Heart left ventricle (tissue), 16 donors: ENCODE results near the gene ECEL1. TPM values are rescaled to one million over a fixed set of nuclear protein-coding genes. Genes with fewer than 3 reads are reported as not detected.

Source experiments
- ATAC-seq, 4 donors: fragments of 200-7000 bp; cut with Tn5 transposase; one replicate each; pipeline ENCODE4 v1.9.1; 2020 to 2022; ENCODE audit warnings: moderate library complexity in 4 of 4, mild to moderate bottlenecking in 3 of 4, moderate number of reproducible peaks in 1 of 4
- DNase-seq, 5 donors: peaks; one replicate each; pipeline ENCODE4 v3.0.0-alpha.2; 2020
- H3K27ac ChIP-seq, 12 donors: fragments of 200-600 bp; sonication (generic) in 4 of 12; one replicate each; pipeline versions ENCODE4 v1.5.0 to v1.8.0; 2016 to 2022; ENCODE audit warnings: mild to moderate bottlenecking in 2 of 12
- H3K27me3 ChIP-seq, 9 donors: fragments of 200-600 bp; sonication (generic) in 2 of 9; one replicate each; pipeline versions ENCODE4 v1.5.1 to v1.8.0; 2016 to 2022; ENCODE audit warnings: mild to moderate bottlenecking in 3 of 9
- H3K36me3 ChIP-seq, 9 donors: fragments of 200-600 bp; sonication (generic) in 2 of 9; one replicate each; pipeline versions ENCODE4 v1.5.0 to v1.8.0; 2018 to 2022; ENCODE audit warnings: mild to moderate bottlenecking in 2 of 9
- H3K4me1 ChIP-seq, 12 donors: fragments of 200-600 bp; sonication (generic) in 4 of 12; one replicate each; pipeline versions ENCODE4 v1.5.0 to v1.8.0; 2016 to 2022; ENCODE audit warnings: mild to moderate bottlenecking in 3 of 12
- H3K4me3 ChIP-seq, 12 donors: fragments of 200-600 bp; sonication (generic) in 4 of 12; one replicate each; pipeline versions ENCODE4 v1.5.0 to v1.8.0; 2017 to 2022; ENCODE audit warnings: mild to moderate bottlenecking in 9 of 12, moderate library complexity in 4 of 12
- H3K9me3 ChIP-seq, 12 donors: fragments of 200-600 bp; sonication (generic) in 4 of 12; one replicate each; pipeline versions ENCODE4 v1.5.0 to v1.8.0; 2016 to 2022; ENCODE audit warnings: mild to moderate bottlenecking in 1 of 12
- POLR2A ChIP-seq, 2 donors: fragments of 450-650 bp; IDR thresholded peaks; one replicate each; pipeline ENCODE4 v1.6.1; 2017; ENCODE audit warnings: antibody characterized with exemption in 2 of 2, mild to moderate bottlenecking in 2 of 2, moderate library complexity in 2 of 2
- WGBS, 4 donors: extraction: QIAGEN DNeasy Blood & Tissue Kit in 2 of 4; methylation state at CpG; one replicate each; pipeline versions ENCODE4 v1.1.5 to v1.1.7; 2013 to 2018; 5-methylcytosine and 5-hydroxymethylcytosine counted together
- intact Hi-C, 10 donors: fragments of 100-400 bp; cut with DNase I; formaldehyde crosslinking; loops; one replicate each; pipeline versions ENCODE4 v1.11.1 to v1.14.2; 2022
- polyA plus RNA-seq, 2 donors: library from polyadenylated mRNA; stranded (reverse); fragments of 200-250 nt; gene quantifications; one replicate each; pipeline ENCODE4 v1.2.3, GENCODE V29; 2013
- total RNA-seq, 9 donors: library from RNA; depleted of rRNA in 2 of 9; stranded (reverse); fragments of >200 nt in 2 of 9; fragmentation: NEBNext Ultra II Directional in 3 of 9; extraction: Animal tissue kit (Norgen Biotek cat#: 25700) in 3 of 9; gene quantifications; one replicate each; pipeline versions ENCODE4 v1.1.0 to v1.2.4, GENCODE V29; 2016 to 2023
- TF ChIP-seq, protein P1 (sequence below), 12 donors: fragments of 200-600 bp; sonication (generic) in 4 of 12; IDR thresholded peaks; one replicate each; pipeline versions ENCODE4 v1.5.0 to v1.8.0; 2018 to 2022; ENCODE audit warnings: antibody characterized with exemption in 12 of 12, mild to moderate bottlenecking in 5 of 12
- donor health status: ischemic (EF 13 %, LVEDD 7.1; RV severe dilation, severe dysfunction).
- donor health status: healthy with polysubstance abuse.
- donor health status: DM: no; HTN: yes; CAD: no.
- donor health status: DM: no; HTN: no; CAD: no.
- donor health status: ischemic (EF 25% LVEDD 6.9; RV normal size, moderate dysfunction).
- donor health status: ischemic (EF 25% LVEDD 5.7; RV mildly dilated, moderate dysfunction).
- donor health status: healthy.
- donor health status: DM: yes; HTN: yes; CAD: no.
- donor health status: ischemic (EF 35%, LVEDD 5.7; RV mildly dilated, moderate dysfunction).
- donor health status: nonischemic (EF 11% LVEDD 7.7; RV severe dilation, severe dysfunction).
- donor health status: DM: yes; HTN: yes; CAD: no.
- donor health status: PGD.
- donor health status: ischemic (EF 29% LVEDD 5.4; RV normal size, mild dysfunction).
- donor health status: nonischemic (EF 23%, LVEDD 6.1; RV moderate dilation, normal function).

Gene ECEL1
- total and polyA plus RNA-seq, 11 donors = 0.20 to 1.4 (median 0.32) TPM; not detected in 3

DNA sequence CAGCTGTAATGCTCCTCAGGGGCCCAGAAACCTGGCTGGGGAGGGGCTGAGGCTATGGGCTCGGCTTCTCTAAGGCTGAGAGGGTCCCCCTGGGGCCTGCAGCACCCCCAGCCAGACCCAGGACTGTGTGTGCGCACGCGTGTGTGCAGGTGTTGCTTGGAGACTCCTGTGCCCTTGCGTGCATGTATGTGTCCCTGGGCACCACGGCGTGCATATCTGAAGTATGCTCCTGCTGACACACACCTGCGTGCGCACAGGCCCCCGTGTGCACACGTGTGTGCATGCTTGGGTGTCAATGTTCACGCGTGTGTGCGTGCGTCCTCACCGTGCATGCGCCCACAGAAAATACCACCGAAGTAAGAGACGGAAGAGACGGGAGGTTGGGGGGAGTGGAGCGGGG, 14.9 kb upstream of the ECEL1 start:
- H3K4me3 ChIP-seq = peak overlapping the region in 1 of 12 donors; percentile 60

DNA sequence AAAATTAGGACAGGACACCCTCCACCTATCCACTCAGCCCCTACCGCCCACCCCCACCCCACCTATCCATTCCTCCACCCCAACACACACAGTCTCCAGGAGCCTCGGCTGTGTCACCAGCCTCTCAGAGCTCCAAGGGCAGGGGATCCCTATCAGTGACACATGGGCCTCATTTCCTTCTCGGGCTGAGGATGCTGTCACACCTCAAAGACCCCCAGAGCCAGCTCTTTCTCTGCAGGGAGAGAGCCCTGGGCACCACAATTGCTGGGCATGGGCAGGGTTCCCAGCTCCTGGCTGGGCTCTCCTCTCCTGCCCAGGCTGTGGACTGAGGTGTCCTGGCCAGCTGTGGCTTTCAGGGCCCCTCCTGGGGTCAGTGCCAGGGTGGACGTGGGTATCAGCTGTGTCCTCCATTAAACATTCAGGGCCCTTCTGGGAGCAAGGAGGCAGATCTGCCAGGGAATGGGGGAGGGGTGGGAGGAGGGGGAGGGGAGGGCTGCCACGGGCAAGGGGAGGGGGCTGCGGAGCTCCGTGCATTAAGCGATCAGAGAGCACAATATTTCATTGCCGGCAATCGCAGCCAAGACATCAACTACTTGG, 14.3 kb upstream of the ECEL1 start:
- Histone ChIP-seq H3K4me1 (peaks cover 0 to 20% (median 7%) of the 10 kb centered on the region in 12 donors), H3K27ac (no peak overlapping the region), H3K9me3 (no peaks in the 10 kb centered on the region), H3K4me3 (no peak overlapping the region), H3K27me3 (peaks cover 0 to 38% (median 4%) of the 10 kb centered on the region in 9 donors), H3K36me3 (no peaks in the 10 kb centered on the region)
- 65 to 69% (median 67%) methylated on average over 8 to 10 of the region's 10 CpGs for whole genome bisulfite sequencing, 4 donors
- DNase-seq (no peak), ATAC-seq (no peak)
- intact Hi-C loops = no loop called here
- TF ChIP-seq POLR2A (IDR thresholded peaks at IDR 0.05) = no peak
- TF ChIP-seq, protein P1, sequence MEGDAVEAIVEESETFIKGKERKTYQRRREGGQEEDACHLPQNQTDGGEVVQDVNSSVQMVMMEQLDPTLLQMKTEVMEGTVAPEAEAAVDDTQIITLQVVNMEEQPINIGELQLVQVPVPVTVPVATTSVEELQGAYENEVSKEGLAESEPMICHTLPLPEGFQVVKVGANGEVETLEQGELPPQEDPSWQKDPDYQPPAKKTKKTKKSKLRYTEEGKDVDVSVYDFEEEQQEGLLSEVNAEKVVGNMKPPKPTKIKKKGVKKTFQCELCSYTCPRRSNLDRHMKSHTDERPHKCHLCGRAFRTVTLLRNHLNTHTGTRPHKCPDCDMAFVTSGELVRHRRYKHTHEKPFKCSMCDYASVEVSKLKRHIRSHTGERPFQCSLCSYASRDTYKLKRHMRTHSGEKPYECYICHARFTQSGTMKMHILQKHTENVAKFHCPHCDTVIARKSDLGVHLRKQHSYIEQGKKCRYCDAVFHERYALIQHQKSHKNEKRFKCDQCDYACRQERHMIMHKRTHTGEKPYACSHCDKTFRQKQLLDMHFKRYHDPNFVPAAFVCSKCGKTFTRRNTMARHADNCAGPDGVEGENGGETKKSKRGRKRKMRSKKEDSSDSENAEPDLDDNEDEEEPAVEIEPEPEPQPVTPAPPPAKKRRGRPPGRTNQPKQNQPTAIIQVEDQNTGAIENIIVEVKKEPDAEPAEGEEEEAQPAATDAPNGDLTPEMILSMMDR (IDR thresholded peaks at IDR 0.05) = no peak

More for the DNA sequence above, 14.9 kb upstream of the ECEL1 start:
- Histone ChIP-seq H3K27me3 (peaks cover 0 to 38% (median 4%) of the 10 kb centered on the region in 9 donors), H3K9me3 (no peaks in the 10 kb centered on the region), H3K4me1 (peaks cover 0 to 20% (median 7%) of the 10 kb centered on the region in 12 donors), H3K27ac (no peak overlapping the region), H3K36me3 (no peaks in the 10 kb centered on the region)
- WGBS, 4 donors = 40 to 51% (median 45%) methylated on average over 20 of the region's 21 CpGs
- DNase-seq (no peak), ATAC-seq (no peak)
- intact Hi-C loops = no loop called here
- TF ChIP-seq POLR2A (IDR thresholded peaks at IDR 0.05) = no peak
- TF ChIP-seq, protein P1 (IDR thresholded peaks at IDR 0.05) = no peak

DNA sequence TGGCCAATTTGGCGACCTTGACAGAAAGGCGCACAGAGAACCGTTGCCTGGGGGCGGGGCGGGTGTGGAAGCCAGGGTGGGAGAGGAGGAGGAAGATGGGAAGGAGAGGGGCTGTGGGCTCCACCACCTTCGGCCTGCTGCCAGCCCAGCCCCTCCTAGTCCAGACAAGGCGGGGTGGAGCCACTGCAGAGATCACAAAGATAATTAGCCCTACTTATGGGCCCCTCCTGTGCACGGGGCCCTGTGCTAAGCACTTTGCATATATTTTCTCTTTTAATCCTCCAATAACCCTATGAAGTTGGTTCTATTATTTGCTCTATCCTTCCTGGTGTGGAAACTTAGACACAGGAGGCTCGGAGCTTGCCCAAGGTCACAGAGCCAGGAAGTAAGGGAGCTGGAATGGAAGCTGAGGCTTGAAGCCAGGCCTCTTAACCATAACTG, 13.7 kb upstream of the ECEL1 start:
- peaks cover 0 to 20% (median 7%) of the 10 kb centered on the region in 12 donors for H3K4me1 ChIP-seq
- ATAC-seq (peak in 1 of 4 donors; percentile 33), DNase-seq (no peak)
- H3K9me3 ChIP-seq = no peaks in the 10 kb centered on the region
- intact Hi-C loops = no loop called here
- H3K27ac ChIP-seq = no peak overlapping the region
- H3K27me3 ChIP-seq = peaks cover 0 to 38% (median 4%) of the 10 kb centered on the region in 9 donors
- H3K4me3 ChIP-seq = no peak overlapping the region
- no peak for TF ChIP-seq POLR2A (IDR thresholded peaks at IDR 0.05)
- TF ChIP-seq, protein P1 (IDR thresholded peaks at IDR 0.05) = no peak
- 75 to 86% (median 78%) methylated on average over 9 of the region's 9 CpGs for WGBS, 4 donors
- H3K36me3 ChIP-seq = no peaks in the 10 kb centered on the region

DNA sequence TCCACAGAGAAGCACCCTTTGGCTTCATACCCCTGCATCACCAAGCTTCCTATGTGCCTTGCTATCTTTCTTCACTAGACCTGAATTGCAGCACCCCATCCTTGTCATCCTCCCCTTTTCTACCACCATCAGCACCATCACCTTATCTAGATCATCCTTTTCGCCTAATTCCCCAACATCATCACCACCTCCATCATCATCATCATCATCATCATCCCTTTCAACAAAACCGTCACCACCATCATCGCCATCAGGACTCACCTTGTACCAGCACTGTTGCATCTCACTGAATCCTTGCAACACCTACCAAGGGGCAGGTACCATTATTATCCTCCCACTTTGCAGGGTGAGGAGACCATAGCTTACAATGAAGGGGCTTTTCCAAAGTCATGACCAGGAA, 10.8 kb upstream of the ECEL1 start:
- ATAC-seq (no peak), DNase-seq (no peak)
- Histone ChIP-seq H3K4me1 (peaks cover 0 to 15% (median 4%) of the 10 kb centered on the region in 12 donors), H3K36me3 (no peaks in the 10 kb centered on the region), H3K4me3 (no peak overlapping the region), H3K9me3 (no peaks in the 10 kb centered on the region), H3K27ac (no peak overlapping the region), H3K27me3 (peaks cover 0 to 15% (median 0%) of the 10 kb centered on the region in 9 donors)
- TF ChIP-seq, protein P1 (IDR thresholded peaks at IDR 0.05) = no peak
- no peak for TF ChIP-seq POLR2A (IDR thresholded peaks at IDR 0.05)
- 93 to 97% (median 95%) methylated on average over 3 of the region's 3 CpGs for WGBS, 4 donors
- intact Hi-C loops = no loop called here
